Stimulated activated CD8-positive, alpha-beta memory T cell treated with anti-CD3 and anti-CD28 coated beads, Interleukin-12 subunit alpha, Interleukin-12 subunit beta, amount 100 ng/mL, for 24 hours (primary cell): Measurements from ENCODE around the gene BCDIN3D.
"Not testable (repeated sequence)": the region's sequence is repeated elsewhere in the genome, so short reads cannot be mapped to it uniquely, and the experiment has no call there.

ENCODE experiments used
- DNase-seq: peaks from one replicate; pipeline ENCODE4 v3.0.0-alpha.2; 2020; ENCODE audit errors: extremely low read depth

BCDIN3D gene

DNA sequence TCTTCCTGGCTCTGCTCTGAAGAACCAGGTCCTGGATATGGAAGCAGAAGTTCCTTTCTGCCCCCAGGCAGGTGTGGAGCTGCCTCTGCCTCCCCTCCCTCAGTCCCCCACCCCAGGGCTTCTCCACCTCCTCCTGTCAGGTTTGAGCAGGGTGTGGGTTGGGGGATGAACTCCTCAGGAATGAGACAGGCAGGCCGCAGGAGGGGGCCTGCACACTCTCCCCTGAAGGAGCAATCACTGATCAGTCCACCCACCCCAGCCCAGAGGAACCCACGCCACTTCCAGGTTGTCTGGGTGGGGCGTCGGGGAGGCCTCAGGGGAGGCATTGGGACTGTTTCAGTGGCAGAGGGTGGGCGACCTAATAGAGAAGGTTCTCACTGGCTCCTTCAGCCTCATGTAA, 34.2 kb upstream of the BCDIN3D start:
- no peak for DNase-seq

DNA sequence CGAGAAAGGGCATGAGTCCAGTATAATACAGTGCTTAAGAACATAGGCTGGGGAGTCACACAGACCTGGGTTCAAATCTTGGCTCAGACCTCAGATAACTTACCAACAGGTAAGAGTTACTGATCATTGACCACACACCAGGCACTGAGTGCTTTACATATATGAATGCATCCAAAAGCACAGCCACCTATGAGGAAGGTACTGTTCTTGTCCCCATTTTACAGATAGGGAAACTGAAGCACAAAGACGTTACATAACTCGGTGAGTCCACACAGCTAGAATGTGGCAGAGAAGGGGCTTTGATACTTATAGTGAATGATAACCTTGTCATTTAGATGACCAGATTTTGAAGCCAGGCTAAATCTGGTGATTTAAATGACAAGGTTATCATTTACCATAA, 33.2 kb upstream of the BCDIN3D start:
- DNase-seq = no peak

DNA sequence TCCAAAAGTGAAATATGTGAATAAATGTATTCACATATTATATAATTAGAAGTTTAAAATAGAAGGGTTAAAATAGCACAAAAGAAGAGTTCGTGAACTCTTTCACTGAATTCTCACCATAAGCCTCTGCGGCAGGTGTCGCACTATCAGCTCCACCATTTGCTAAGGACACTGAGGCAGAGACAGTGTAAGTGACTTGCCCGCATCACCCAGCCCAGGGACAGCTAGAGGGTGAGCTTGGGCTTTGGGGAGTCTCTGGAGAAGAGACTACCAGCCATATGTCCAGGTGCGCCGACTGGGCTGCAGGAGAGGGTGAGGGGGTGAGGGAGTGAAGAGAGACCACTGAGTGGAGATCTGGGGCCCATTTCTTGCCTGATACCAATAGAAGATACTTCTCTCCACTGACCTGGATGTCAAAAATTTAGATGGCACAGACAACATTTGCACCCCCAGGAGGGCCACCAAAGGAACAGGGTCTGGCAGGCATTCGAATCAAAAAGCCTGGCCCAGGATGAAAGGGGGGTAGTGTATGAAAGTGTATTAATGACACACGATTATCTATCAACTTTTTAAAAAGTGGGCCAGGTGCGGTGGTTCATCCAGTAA, 32.3 kb upstream of the BCDIN3D start:
- no peak for DNase-seq

DNA sequence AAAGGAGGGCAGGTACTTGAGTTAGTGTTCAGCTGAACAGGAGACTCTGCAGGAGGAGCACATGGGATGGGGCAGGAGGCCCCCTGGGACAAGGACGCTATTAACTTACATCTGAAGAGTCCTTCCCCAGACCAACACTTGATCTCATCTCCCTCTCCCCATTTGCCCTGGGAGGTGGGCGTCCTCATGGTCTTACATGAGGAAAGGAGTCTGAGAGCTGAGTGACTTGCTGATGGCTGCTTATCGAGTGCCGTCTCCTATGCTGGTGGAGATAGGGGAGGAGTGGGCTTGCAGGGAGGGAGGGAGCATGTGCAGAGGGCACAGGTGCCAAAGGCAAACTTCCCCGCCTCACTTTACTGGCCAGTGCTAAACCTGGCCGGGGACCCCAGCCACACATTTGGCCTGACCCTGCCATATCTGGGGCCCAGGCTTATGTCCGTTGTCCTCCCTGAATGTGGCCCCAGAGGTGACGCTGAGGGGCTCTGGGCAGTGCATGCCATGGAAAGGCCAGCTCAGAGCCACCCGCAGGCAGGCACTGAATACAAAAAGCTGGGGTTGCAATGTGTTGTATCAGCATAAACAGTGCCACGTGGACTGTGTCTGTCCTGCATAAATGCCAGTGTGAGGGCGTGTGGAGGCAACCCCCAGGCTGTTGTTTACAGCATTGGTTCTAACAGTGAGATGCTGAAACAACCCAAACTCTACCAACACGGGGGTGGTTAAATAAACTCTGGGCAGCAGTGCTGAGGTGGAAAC, 31.4 kb upstream of the BCDIN3D start:
- no peak for DNase-seq

DNA sequence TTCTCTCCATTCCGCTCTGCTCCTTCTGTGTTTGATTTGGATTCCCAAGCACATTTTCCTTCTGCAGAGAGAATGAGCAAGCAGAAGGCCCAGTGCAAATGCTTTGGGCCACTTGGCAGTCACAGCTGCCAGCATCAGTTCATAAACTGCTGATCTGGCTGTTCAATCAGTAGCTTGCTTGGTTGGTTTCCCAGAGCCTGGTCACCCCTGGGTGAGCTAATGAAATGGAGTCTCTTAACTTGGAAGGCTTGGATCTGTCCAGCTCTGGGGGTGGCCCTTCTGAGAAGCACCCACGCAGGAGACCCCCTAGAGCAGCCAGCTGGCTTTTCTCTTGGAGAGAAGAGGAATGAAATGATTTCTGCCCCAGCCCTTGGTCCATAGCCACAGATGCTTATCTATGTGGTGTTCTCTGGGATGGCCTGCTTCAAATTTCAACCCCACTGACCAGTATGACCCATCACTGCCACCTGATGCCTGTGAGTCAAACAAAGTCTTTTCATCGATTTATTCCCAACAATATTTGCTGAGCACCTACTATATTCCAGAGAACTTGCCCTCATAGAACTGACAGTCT, 30.5 kb upstream of the BCDIN3D start:
- DNase-seq = no peak

DNA sequence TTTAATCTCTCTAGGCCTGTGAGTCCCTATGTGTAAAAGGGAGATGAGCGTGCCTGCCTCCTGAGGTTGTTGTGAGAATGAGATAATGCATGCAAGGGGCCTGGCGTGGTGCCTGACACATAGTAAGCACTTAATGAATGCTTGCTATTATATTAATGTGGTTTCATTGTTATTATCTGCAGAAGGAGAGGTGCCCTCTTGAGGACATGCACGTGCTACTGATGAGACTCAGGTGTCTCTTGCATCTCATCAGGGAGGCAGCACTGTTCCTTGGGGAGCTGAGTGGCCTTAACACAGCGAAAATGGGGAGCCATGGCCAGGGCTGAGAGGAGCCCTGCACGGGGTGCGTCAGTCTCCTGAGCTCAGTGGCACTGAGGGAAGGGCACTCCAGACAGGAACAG, 29.9 kb upstream of the BCDIN3D start:
- no peak for DNase-seq

DNA sequence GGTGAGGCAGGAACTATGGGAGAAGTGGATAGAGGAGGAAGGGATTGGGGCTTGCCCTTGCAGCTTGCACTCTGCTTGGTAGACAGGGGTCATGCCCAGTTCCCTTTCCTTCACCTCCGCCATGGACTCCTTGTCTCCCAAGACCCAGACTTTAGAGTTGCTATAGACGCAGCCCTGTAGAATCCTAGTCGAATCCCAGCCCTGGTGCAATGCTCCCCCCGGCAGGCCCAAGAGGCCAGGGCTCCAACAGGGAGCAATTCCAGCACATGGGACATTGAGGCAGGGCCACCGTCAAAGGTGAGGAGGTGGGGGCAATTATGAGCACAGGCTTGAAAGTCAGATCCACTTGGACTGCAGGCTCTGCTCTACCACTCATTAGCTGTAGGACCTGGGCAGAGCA, 29.5 kb upstream of the BCDIN3D start:
- no peak for DNase-seq

DNA sequence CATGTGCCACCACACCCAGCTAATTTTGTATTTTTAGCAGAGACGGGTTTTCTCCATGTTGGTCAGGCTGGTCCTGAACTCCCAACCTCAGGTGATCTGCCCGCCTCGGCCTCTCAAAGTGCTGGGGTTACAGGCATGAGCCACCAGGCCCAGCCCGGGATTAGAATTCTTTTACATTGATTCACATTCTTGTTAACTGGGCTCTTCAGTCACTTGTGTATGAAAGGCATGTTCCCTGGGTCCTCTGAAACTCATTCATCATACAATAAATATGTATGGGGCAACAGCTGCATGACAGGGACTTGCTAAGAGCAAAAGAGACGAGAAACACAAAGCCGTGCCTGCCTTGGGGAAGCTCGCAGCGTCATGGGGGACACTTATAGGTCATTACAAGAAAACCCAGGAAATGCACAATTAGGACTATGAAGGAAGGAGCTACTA, 28.9 kb upstream of the BCDIN3D start:
- not testable (repeated sequence) for DNase-seq

DNA sequence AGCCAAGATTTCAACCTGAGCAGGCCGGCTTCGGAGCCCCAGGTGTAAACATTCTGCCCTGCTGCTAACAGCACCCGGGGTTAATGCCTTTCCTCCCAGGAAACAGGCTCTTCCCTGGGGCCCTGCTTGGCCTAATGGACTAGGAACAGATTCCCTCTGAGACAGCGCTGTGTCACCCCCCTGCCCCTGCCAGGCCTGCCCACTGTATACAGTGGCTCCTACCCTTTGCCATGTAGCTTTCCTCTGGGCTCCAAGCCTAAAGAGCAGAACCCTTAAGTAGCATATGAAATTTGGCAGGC, 28.3 kb upstream of the BCDIN3D start:
- DNase-seq = no peak

DNA sequence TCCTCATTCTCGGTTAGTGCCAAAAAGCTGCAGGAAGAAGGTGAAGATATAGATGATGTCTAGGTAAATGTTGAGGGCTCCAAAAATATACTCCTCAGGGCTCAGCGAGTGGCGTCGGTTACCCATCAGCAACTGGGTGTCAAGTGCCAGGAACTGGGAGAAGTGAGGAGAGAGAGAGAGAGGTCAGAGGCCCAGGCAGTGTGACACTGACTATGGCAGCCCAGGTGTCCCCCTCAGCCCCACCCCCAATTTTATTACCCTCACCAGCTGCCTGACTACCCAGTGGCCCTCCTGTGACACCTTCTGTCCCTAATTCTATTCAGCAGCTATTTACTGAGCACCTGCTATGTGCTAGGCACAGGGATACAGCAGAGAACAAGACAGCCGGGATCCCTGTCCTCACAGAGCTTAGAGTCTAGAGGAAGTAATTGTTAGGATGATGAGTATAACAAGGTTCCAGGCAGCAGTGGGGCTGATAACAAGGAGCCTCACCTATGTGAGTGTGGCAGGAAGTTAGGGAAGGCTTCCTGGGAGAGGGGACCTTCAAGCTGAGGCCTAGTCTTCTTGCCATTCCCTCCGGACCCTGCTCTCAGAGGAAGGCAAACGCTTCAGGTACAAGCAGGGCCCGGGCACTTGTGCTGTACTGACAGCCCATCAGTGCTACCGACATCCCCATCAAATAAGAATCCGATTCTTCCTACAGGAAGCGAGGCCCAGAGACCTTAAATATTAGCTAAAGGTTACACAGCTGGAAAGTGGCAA, 27.8 kb upstream of the BCDIN3D start:
- no peak for DNase-seq

DNA sequence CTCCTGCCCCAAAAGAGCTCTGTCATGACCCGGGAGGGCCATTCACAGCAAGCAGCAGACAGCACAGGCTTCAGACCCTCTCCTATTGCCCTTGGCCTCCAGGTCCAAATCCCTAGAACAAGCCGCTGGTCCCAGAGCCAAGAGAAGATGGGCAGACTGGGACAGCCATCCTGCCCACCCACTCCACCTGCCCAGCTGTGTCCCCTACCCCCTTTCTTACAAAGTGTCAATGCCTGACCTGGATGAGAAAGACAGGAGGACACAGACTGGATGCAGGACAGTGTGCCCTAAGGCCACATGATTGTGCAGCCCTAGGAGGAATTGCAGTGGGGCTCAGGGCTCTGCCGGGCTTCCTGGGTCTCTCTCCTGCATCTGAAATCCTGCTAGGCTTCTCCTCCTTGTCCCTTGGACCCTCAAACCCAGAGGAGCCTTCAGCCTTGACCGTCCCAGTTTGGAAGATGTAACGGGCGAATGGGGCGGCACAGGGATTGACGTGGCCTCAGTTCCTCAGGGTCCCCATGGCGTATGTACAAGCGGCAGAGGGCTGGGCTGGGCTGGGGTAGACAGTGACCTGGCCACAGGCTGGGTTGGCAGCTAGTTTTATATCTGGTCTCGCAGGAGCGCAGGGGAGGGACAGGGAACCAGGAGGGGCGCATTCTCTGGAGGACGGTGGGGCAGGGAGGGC, 27.1 kb upstream of the BCDIN3D start:
- DNase-seq = no peak

DNA sequence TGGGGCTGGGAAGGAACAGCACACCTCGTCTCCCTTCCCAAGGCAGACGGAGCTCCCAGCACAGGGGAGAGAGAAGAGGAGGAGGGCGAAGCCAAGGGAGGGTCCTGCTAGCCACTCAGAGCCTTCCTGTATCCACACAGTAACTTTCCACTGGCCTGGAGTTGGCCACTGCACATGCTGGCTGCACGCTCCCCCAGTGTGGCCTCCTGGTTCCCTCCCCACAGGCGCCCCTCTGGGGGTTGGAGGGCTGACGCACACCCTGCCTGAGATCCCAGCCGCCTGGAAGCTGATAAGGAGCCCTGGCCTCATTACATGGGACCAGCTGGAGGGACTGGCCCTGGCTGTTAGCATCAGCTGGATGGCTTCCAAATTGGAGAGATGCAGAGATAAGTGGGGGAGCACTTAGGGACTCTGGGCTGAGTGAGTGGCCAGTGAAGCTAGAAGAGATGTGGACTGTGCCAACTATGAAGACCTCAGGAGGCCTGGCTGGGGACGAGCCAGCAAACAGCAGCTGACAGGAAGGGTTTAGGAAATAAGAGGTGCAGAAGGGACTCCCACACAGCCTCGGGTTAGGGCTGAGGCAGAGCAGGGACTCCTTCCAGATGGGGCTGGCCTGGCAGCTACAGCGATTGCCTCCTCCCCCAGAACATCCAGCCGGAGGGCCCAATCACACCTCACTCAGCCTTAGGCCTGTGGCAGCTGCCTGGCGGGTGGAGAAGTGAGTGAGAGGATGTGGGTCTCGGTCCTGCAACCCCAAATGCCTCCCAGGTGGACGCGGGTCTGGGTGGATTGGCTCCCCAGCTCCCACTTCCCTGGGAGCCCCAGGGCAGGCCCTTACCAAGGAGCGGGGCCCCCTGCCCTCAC, 26.3 kb upstream of the BCDIN3D start:
- DNase-seq = no peak

DNA sequence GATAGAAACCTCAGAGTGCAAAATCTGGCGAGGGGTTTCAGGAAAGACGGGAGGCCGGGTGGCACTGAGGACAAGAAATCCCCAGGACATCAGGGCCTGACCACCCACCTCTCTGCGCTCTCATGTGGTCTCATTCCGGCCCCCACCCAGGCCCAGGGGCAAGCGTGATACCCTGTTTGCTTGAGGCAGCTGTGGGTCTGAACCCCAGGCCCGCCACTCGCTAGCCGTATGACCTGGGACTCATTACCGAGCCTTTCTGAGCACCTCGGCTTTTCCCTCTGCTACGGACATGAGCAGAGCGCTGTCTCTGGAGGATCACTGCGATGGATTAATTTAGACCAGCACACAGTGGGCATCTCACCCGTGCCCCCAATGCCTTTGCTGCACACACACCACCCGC, 25.5 kb upstream of the BCDIN3D start:
- no peak for DNase-seq

DNA sequence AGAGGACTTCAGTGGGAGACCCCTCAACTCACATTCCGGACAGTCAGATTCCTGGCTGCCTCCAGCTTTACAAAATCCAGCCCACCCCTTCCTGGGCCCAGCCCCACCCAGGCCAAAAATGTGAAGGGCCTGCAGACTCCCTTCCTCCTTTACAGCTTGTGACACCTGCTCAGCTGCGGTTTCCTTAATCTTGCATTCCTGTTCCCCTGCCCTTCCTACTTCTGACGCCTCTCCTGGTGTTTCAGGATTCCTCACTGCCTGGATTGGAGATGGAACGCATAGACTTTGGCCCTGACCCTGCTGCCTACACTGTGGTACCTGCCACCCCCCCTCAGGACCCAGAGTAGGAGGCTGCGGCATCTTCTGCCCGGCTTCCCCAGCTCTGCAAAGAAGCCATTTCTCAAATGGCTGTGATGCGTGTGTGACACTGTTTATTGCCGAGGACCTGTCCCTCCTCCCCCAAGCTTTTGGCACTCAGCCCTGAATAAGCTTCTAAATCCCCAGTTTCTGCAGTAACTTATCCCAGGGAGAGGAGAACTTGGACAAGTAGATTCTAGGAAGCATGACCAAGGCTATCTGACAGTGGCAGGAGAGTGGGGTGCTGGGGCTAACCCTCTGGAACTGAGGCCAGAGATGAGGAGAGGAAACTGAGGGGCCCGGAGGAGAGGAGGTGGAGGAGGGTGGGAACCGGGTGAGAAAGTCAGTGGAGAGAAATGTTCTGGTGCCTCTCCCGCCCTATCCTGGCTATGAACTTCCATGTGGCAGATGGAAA, 24.9 kb upstream of the BCDIN3D start:
- DNase-seq = no peak

DNA sequence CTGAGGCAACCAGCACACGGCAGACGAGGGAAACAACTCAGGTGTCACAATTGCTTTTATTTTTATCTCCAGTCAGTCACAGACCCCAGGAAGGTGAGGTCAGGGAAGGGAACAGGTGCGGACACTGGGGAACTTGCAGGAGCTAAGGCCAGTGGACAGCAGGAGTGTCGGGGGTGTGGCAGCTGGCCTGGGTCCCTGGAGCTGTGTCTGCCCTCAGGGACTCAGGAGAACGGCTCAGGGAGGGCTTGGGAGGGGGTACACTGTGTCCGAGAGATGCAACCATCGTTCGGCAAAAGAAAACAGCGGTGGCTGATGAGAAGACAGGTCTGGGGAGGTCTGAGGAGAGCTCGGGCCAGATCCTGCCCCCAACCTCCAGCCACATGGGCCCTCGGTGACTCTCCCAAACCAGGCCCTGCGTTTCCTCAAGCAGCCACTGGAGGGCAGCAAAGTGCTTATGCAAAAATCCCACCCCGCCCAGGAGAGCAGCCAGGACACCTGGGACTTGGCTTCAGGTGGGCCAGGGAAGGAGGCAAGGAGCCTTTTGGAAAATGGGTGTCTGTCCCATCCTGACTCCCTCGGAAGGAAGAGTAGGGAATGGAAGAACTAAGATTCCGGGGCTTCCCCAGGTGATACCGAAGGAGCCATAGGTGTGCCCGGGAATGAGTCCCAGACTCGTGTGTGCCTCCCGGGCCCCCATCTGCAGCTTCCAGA, 24.1 kb upstream of the BCDIN3D start:
- peak; percentile 25 for DNase-seq

DNA sequence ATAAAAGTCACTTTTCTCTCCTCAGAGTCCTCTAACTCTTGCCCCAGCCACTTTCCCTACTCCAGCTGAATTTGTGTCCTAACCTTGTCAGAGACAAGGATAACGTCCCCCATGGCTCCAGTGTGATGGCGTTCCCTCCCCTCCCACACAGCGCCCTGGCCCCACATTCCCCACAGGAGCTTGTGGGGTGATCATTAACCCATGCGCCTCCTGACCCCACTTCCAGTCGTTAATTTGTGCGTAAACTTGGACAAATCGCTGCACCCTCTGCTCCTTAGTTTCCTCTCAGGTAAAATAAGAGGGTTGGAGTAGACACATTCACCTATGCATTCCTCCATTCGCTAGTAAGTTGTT, 22.9 kb upstream of the BCDIN3D start:
- no peak for DNase-seq

DNA sequence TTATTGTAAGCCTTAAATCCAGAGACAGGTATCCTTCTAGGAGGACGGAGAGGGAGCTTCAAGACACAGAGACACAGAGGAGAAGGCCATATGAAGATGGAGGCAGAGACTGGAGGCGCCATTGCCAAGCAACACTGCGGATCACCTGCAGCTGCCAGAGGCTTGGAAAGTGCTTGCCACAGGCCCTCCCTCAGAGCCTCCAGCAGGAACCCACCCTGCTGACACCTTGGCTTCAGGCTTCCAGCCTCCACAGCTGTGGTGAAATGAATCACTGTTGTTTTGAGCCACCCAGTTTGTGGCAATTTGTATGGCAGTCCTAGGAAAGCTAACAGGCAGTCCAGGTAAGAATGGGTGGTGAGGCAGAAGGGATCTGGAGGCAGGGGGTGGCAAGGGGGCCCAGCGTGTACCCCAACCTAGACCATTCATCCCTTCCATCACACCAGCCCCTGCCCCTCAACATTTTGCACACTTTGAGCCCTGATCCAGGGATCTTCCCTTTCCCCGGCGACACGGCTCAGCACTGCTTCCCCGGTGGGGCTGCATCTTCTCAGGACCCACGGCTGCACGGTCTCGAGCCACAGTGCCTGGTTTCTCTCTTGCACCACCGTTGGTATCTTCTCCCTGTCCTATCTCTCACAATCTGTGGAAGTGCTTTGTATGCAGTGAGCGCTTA, 22.3 kb upstream of the BCDIN3D start:
- no peak for DNase-seq

DNA sequence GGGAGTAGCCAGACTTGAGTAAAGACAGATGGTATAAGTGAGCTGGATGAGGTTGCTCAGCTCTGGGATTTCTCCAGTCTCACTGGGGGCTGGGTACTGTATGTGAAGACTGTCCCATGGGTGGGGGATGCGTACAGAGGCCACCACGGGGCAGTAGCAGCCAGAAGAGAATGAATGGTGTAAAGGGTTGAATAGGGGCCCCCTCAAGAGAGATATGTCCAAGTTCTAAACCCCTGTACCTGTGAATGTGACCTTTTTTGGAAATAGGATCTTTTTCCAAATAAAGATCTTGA, 21.8 kb upstream of the BCDIN3D start:
- no peak for DNase-seq

DNA sequence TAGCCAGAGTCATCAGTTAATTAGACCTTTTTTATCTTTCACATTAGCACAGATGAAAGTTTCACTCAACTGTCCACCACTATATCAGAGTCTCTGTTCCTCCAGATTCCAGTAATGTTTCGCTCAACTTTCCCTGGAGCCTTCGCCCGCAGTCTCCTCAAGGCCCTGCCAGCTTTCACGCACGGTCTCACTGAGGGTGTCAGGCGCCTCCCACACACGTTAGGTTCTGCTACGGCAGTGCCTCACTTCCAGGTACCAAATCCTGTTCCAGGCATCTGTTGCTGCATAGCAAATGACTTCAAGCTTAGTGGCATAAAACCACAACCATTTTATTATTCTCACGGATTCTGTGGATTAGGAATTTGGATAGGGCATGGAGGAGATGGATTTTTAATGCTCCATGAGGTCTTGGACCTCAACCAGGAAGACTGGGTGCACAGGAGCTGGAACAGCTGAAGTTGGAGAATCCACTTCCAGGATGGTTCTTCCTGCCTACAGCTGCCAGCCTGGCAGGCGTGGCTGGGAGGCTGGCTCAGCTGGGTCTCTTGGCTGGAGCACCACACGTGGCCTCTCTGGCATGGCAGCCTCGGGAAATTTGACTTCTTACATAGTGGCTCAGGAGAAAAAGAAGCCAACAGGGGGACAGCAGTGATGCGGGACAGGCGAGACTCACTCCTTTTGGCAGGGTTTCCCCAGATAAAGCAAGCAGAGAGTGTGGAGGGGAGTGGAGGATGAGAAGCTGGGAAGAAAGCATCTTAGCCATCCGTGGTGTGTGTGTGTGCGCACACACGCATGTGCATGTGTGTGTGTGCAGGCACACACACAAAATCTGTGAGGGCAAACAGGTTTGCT, 21.3 kb upstream of the BCDIN3D start:
- no peak for DNase-seq
